HUES6 (cell line): ENCODE results near the gene PRKCB.
A peak's percentile ranks its signal among the peaks of the same experiment; 100 is the strongest.

Experiments
- H3K27ac ChIP-seq: 2 replicates; pipeline ENCODE4 v1.7.0; 2013; ENCODE audit warnings: low read depth, mild to moderate bottlenecking, low read length, inconsistent platforms
- H3K27me3 ChIP-seq: 2 replicates; pipeline ENCODE4 v1.6.1; 2013; ENCODE audit warnings: low read length; ENCODE audit not compliant: control insufficient read depth, insufficient read depth
- H3K36me3 ChIP-seq: 2 replicates; pipeline ENCODE4 v1.6.1; 2013; ENCODE audit warnings: low read length; ENCODE audit not compliant: control insufficient read depth, insufficient read depth
- H3K4me1 ChIP-seq: 2 replicates; pipeline ENCODE4 v1.6.1; 2013; ENCODE audit warnings: low read length; ENCODE audit not compliant: control insufficient read depth, insufficient read depth
- H3K4me3 ChIP-seq: 2 replicates; pipeline ENCODE4 v1.5.1; 2013; ENCODE audit warnings: low read depth, low read length
- H3K9ac ChIP-seq: one replicate; pipeline ENCODE4 v1.6.1; 2013; ENCODE audit warnings: mild to moderate bottlenecking, low read length
- H3K9me3 ChIP-seq: 2 replicates; pipeline ENCODE4 v1.6.1; 2013; ENCODE audit warnings: low read depth, low read length; ENCODE audit not compliant: control insufficient read depth, insufficient read depth

Gene PRKCB

DNA sequence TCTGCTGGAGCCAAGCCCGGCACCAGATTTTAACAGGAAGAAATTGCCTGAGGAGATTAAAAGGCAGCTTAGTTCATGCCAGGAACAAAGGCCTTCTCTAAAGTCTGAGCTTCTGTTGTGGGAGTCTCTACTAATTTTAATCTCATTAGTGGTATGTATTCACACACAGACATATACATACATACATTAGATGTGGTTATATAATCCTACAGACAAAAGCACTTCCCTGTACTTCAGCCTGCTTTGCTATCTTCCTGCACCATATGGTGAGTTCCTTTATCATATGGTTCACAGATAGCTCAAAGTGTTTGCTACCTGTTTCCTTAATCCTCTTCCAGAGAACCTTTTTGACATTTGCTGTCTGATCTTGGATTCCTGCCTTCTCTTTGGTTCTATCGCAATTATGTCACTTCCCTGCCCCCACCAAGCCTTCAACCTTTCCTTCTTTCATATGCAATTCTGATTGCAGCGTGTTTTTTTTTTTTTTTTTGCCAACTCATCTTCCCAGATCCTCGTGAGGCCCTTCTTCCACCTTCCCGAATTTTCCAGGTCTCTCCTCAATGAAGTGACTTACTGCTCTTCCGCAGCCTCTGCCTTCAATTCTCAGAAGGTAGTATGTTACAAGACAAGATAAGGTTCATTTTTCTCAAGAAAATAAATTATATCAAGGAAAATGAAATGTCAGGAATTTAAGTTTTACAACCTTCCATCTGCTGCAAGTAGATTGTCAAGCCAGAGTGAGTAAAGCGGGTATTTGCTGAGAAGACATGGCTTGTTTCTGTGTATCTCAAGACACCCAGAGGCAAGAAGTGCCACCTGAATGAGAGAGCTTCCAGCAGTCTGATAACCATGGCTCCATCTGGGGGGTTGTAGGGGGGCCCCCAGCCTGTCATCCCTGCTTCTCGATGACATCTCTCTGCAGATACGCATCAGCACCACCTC is 300.1 kb downstream of the PRKCB start:
- Histone ChIP-seq H3K27ac (peak overlapping the region; percentile 60), H3K9me3 (peaks cover 11% of the 10 kb centered on the region), H3K4me1 (peaks cover 51% of the 10 kb centered on the region), H3K27me3 (no peaks in the 10 kb centered on the region), H3K4me3 (no peak overlapping the region), H3K36me3 (no peaks in the 10 kb centered on the region), H3K9ac (peak overlapping the region; percentile 3)

DNA sequence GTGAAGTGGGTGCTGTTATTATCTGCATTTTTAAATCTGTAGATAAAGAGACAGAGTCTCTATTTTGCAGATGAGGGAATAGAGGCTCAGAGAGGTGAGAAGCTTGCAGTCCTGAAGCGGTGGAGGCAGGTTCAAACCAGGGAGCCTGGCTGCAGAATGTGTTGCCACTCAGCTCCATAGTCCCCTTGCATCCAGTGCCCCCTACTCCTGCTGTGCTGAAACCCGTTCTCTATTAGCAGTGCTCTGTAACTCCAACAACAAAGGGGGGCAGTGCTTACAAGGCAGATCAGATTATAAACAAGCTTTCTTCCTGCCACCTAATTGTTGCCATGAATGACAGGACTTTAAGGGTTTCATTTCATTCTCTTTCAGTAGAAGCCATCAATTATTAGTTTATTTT is 302.2 kb downstream of the PRKCB start:
- peak overlapping the region; percentile 21 for H3K9ac ChIP-seq
- H3K27ac ChIP-seq = peak overlapping the region; percentile 90; the same call in 1 of the 2 replicates

DNA sequence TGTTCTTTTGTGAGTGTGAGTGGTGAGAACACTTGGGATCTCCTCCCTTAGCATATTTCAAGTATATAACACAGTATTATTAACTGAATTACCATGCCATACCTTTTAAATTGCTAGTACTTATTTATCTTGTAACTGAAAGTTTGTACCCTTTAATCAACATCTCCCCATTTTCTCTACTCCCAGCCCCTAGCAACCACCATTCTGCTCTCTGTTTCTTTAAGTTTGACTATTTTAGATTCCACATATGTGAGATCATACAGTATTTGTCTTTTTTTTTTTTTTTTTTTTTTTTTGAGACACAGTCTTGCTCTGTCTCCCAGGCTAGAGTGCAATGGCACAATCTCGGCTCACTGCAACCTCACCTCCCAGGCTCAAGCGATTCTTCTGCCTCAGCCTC is 302.8 kb downstream of the PRKCB start:
- Histone ChIP-seq H3K36me3 (no peaks in the 10 kb centered on the region), H3K4me3 (no peak overlapping the region), H3K9me3 (peaks cover 12% of the 10 kb centered on the region), H3K27me3 (no peaks in the 10 kb centered on the region), H3K9ac (peak overlapping the region; percentile 35), H3K27ac (peak overlapping the region; percentile 90), H3K4me1 (peaks cover 48% of the 10 kb centered on the region)

More for the DNA sequence above, 302.2 kb downstream of the PRKCB start:
- H3K27me3 ChIP-seq = no peaks in the 10 kb centered on the region
- H3K9me3 ChIP-seq = peaks cover 12% of the 10 kb centered on the region
- peaks cover 48% of the 10 kb centered on the region for H3K4me1 ChIP-seq
- H3K4me3 ChIP-seq = no peak overlapping the region
- no peaks in the 10 kb centered on the region for H3K36me3 ChIP-seq

GRCh38 chr16:24139282-24139681 is 303.5 kb downstream of the PRKCB start:
- Histone ChIP-seq H3K36me3 (no peaks in the 10 kb centered on the region), H3K27me3 (no peaks in the 10 kb centered on the region), H3K4me3 (peak overlapping the region; percentile 19; the same call in 1 of the 2 replicates), H3K4me1 (peaks cover 48% of the 10 kb centered on the region), H3K9ac (peak overlapping the region; percentile 35), H3K9me3 (peaks cover 12% of the 10 kb centered on the region), H3K27ac (peak overlapping the region; percentile 90)

GRCh38 chr16:24140730-24141129 is 304.9 kb downstream of the PRKCB start:
- peaks cover 12% of the 10 kb centered on the region for H3K9me3 ChIP-seq

GRCh38 chr16:24141466-24141865 is 305.7 kb downstream of the PRKCB start:
- peaks cover 12% of the 10 kb centered on the region for H3K9me3 ChIP-seq
- no peak overlapping the region for H3K4me3 ChIP-seq
- no peak overlapping the region for H3K27ac ChIP-seq
- no peaks in the 10 kb centered on the region for H3K36me3 ChIP-seq
- H3K9ac ChIP-seq = no peak overlapping the region
- no peaks in the 10 kb centered on the region for H3K27me3 ChIP-seq
- H3K4me1 ChIP-seq = peaks cover 37% of the 10 kb centered on the region

More at GRCh38 chr16:24140730-24141129, 304.9 kb downstream of the PRKCB start:
- H3K27ac ChIP-seq = no peak overlapping the region
- no peaks in the 10 kb centered on the region for H3K36me3 ChIP-seq
- H3K4me3 ChIP-seq = no peak overlapping the region
- peaks cover 45% of the 10 kb centered on the region for H3K4me1 ChIP-seq
- H3K27me3 ChIP-seq = no peaks in the 10 kb centered on the region
- H3K9ac ChIP-seq = no peak overlapping the region

GRCh38 chr16:24141917-24142316 is 306.1 kb downstream of the PRKCB start:
- Histone ChIP-seq H3K4me3 (no peak overlapping the region), H3K27ac (no peak overlapping the region), H3K4me1 (peaks cover 36% of the 10 kb centered on the region), H3K27me3 (no peaks in the 10 kb centered on the region), H3K9ac (no peak overlapping the region), H3K36me3 (no peaks in the 10 kb centered on the region), H3K9me3 (peaks cover 12% of the 10 kb centered on the region)

- H3K9me3 ChIP-seq = peaks cover under 1% of the 10 kb centered on the region; the same call in 1 of the 2 replicates
- H3K4me1 ChIP-seq = no peaks in the 10 kb centered on the region; the same call in 1 of the 2 replicates
- no peak overlapping the region for H3K4me3 ChIP-seq
- no peaks in the 10 kb centered on the region for H3K27me3 ChIP-seq
- H3K9ac ChIP-seq = no peak overlapping the region
- H3K36me3 ChIP-seq = no peaks in the 10 kb centered on the region
- H3K27ac ChIP-seq = no peak overlapping the region
Observed at GRCh38 chr16:24145927-24146326, 310.1 kb downstream of the PRKCB start.

DNA sequence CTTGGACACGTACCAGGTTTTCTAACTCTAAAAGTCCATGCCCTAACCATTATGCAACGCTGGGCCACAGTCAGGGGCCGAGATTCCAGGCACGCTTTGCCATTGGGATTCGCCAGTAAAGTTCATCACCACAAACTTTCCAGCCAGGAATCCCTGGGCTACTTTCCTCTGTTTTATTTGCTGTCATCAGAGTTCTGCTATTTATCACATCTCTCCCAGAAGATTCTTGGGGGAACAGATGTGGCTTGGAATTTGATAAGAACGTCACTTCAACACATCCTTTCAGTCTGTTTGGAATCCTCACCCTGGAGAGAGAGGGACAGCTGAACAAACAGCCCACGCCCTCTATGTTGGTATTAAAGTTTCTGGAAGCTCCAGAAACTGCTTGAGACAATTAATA is 310.7 kb downstream of the PRKCB start:
- H3K36me3 ChIP-seq = no peaks in the 10 kb centered on the region
- H3K4me1 ChIP-seq = 0 out of 2 replicates have a peak, but pooled peaks cover 2% of the 10 kb centered on the region
- no peaks in the 10 kb centered on the region for H3K9me3 ChIP-seq
- no peak overlapping the region for H3K27ac ChIP-seq
- no peak overlapping the region for H3K4me3 ChIP-seq
- H3K9ac ChIP-seq = no peak overlapping the region
- H3K27me3 ChIP-seq = no peaks in the 10 kb centered on the region

DNA sequence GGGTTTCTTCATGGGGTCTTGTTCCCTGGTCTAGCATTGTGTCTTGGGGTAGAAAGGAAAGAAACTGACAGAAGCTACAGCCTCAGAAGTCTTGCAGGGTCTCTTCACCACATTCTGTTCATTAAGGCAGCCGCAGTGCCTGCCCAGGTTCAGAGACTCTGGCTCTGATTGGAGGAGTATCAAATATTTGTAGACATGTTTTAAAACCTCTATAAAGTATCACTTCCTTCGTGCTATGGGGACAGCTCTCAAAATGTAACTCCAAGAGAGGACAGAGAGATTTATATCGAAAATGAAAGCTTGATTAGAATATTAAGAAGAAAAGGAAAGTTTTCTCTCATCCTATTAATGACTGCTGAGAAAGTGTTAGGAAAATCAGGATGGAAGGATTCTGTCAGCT is 313.3 kb downstream of the PRKCB start:
- H3K4me1 ChIP-seq = peaks cover 5% of the 10 kb centered on the region; the same call in 1 of the 2 replicates
- H3K4me3 ChIP-seq = no peak overlapping the region
- H3K36me3 ChIP-seq = no peaks in the 10 kb centered on the region
- H3K27me3 ChIP-seq = no peaks in the 10 kb centered on the region
- H3K9me3 ChIP-seq = no peaks in the 10 kb centered on the region
- H3K27ac ChIP-seq = no peak overlapping the region
- H3K9ac ChIP-seq = no peak overlapping the region

- no peaks in the 10 kb centered on the region for H3K9me3 ChIP-seq
- no peak overlapping the region for H3K27ac ChIP-seq
- no peak overlapping the region for H3K9ac ChIP-seq
- peaks cover 5% of the 10 kb centered on the region; the same call in 1 of the 2 replicates for H3K4me1 ChIP-seq
- no peak overlapping the region for H3K4me3 ChIP-seq
- H3K27me3 ChIP-seq = no peaks in the 10 kb centered on the region
- H3K36me3 ChIP-seq = no peaks in the 10 kb centered on the region
Observed at GRCh38 chr16:24150282-24150681, 314.5 kb downstream of the PRKCB start.
